Upper lobe of right lung (tissue), 1 donor: ENCODE results near the gene SF3B3. TPM values are rescaled to one million over a fixed set of nuclear protein-coding genes. Genes with fewer than 3 reads are reported as not detected.
A peak's percentile ranks its signal among the peaks of the same experiment; 100 is the strongest.

Experiments
- ATAC-seq: fragments of 200-7000 bp; cut with Tn5 transposase; one replicate; pipeline ENCODE4 v1.9.1; 2020; ENCODE audit warnings: mild to moderate bottlenecking, moderate library complexity
- DNase-seq: peaks from one replicate; pipeline ENCODE4 v3.0.0-alpha.2; 2020
- H3K27ac ChIP-seq: fragments of 200-600 bp; one replicate; pipeline ENCODE4 v1.8.0; 2022
- H3K27me3 ChIP-seq: fragments of 200-600 bp; one replicate; pipeline ENCODE4 v1.8.0; 2022; ENCODE audit warnings: mild to moderate bottlenecking
- H3K36me3 ChIP-seq: fragments of 200-600 bp; one replicate; pipeline ENCODE4 v1.8.0; 2022
- H3K4me1 ChIP-seq: fragments of 200-600 bp; one replicate; pipeline ENCODE4 v1.8.0; 2022
- H3K4me3 ChIP-seq: fragments of 200-600 bp; one replicate; pipeline ENCODE4 v1.8.0; 2022; ENCODE audit warnings: mild to moderate bottlenecking
- H3K9me3 ChIP-seq: fragments of 200-600 bp; one replicate; pipeline ENCODE4 v1.8.0; 2022
- intact Hi-C: fragments of 100-400 bp; cut with DNase I; formaldehyde crosslinking; loops from one replicate; pipeline ENCODE4 v1.11.0; 2022
- total RNA-seq: library from RNA; stranded (reverse); fragmentation: NEBNext Ultra II Directional; extraction: Animal tissue kit (Norgen Biotek cat#: 25700); gene quantifications from one replicate; pipeline ENCODE4 v1.2.1, GENCODE V29; 2021
- TF ChIP-seq, protein P1 (sequence below): fragments of 200-600 bp; IDR thresholded peaks from one replicate; pipeline ENCODE4 v1.8.0; 2022; ENCODE audit warnings: antibody characterized with exemption
- donor health status: DM: no; HTN: yes; CAD: no; lungs with severe emphysema.

The SF3B3 gene
- total RNA-seq, 1 donor from 2014 or later: 174 TPM

DNA sequence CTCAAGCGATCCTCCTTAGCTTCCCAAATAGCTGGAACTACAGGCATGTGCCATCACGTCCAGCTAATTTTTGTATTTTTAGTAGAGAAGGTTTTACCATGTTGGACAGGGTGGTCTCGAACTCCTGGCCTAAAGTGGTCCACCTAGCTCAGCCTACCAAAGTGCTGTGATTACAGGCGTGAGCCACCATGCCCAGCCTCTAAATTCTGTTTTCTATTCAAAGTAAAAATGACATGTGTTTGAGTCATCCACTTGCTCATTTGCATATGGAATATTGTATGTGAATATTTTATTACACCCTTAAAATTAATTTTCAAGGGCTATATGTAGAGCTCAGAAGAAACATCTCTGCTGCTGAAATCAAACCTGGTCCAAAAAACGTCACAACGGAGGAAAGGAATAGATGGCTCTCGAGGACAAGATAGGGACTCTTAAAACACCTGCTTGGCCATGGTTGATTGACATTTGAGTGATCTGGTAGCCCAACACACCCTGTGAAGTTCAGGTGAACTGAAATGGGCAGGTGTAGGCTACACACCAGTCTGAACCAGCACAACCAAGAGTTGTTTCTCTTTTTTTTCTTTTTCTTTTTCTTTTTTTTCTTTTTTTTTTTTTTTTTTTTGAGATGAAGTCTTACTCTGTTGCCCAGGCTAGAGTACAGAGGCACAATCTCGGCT is 51.1 kb downstream of the SF3B3 start:
- H3K4me3 ChIP-seq: no peak overlapping the region
- peaks cover 58% of the 10 kb centered on the region for H3K4me1 ChIP-seq
- H3K27ac ChIP-seq: peak overlapping the region; percentile 48
- ATAC-seq (no peak), DNase-seq (no peak)
- TF ChIP-seq, protein P1, sequence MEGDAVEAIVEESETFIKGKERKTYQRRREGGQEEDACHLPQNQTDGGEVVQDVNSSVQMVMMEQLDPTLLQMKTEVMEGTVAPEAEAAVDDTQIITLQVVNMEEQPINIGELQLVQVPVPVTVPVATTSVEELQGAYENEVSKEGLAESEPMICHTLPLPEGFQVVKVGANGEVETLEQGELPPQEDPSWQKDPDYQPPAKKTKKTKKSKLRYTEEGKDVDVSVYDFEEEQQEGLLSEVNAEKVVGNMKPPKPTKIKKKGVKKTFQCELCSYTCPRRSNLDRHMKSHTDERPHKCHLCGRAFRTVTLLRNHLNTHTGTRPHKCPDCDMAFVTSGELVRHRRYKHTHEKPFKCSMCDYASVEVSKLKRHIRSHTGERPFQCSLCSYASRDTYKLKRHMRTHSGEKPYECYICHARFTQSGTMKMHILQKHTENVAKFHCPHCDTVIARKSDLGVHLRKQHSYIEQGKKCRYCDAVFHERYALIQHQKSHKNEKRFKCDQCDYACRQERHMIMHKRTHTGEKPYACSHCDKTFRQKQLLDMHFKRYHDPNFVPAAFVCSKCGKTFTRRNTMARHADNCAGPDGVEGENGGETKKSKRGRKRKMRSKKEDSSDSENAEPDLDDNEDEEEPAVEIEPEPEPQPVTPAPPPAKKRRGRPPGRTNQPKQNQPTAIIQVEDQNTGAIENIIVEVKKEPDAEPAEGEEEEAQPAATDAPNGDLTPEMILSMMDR: no peak
- no peaks in the 10 kb centered on the region for H3K27me3 ChIP-seq
- peaks cover 34% of the 10 kb centered on the region for H3K36me3 ChIP-seq
- intact Hi-C loops: no loop called here
- H3K9me3 ChIP-seq: no peaks in the 10 kb centered on the region

DNA sequence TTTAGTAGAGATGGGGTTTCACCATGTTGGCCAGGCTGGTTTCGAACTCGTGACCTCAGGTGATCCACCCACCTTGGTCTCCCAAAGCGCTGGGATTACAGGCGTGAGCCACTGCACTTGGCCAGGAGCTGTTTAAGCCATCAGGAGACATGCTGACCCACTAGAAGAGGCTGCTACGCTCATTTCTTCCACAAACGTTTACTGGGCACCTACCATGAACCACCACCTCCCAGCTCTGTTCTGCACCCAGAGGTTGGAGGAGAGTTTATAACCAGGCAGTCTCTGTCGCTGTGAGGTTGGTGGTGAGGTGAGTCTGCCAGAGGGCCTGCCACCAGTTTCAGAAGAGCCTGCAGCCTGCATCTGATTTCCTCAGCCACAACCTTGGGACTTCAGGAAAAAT is 51.8 kb downstream of the SF3B3 start:
- H3K27me3 ChIP-seq: no peaks in the 10 kb centered on the region
- ATAC-seq: no peak
- TF ChIP-seq, protein P1: no peak
- H3K27ac ChIP-seq: no peak overlapping the region
- DNase-seq: no peak
- H3K9me3 ChIP-seq: no peaks in the 10 kb centered on the region
- H3K36me3 ChIP-seq: peaks cover 27% of the 10 kb centered on the region
- intact Hi-C loops: no loop called here
- no peak overlapping the region for H3K4me3 ChIP-seq
- H3K4me1 ChIP-seq: peaks cover 58% of the 10 kb centered on the region

DNA sequence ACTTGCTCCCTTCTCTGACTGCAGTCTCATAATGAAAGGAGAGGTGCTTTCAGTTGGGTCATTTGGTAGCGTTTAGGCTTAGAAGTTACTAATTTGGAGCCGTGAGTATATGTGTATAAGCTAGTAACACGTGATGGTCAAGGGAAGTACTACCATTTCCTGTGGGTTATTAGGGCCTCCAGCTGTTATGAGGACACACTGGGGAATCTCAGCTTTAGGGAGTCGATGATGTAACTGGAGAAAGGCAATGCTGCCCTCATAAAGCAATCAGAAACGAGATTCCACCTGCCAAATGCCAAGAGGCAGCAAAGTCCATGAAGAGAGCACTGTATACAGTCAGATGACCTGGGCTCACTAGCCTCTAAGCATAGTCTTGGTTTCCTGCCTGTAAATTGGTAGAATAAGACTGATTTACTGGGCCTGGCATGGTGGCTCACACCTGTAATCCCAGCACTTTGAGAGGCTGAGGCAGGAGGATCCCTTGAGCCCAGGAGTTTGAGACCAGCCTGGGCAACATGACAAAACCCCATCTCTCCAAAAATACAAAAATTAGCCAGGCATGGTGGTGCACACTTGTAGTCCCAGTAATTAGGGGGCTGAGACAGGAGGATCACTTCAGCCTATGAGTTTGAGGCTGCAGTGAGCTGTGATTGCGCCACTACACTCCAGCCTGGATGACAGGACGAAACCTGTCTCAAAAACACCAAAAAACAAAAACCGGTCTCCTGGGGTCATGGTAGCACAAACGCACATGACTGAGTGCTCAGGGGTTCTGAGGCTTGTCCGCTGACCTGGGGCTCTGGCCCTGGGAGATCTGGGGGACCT is 53.0 kb downstream of the SF3B3 start:
- ATAC-seq: peak; percentile 44
- intact Hi-C loops: no loop called here
- H3K27me3 ChIP-seq: no peaks in the 10 kb centered on the region
- H3K27ac ChIP-seq: peak overlapping the region; percentile 26
- H3K36me3 ChIP-seq: peaks cover 15% of the 10 kb centered on the region
- H3K4me3 ChIP-seq: no peak overlapping the region
- H3K9me3 ChIP-seq: no peaks in the 10 kb centered on the region
- DNase-seq: no peak
- TF ChIP-seq, protein P1: no peak
- H3K4me1 ChIP-seq: peaks cover 51% of the 10 kb centered on the region

DNA sequence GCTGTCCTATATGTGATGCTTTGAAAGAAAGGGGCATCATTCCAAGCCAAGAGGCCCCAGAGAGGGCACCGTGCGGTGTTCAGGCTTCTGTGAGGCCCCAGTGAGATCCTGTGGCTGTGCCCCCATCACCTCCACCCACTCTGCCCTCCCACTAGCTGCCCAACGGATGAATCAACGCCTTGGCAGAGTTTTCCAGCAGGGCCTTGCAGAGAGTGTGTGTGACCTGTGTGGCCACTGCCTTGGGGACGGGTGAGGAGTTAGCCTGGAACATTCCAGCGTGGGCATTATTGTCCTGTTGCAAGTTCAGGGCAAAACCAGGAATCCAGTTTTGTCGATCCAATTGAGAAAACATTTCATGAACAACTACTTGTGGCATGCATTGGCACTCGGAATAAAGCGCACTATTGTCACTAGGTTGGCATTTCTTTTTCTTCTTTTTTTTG is 53.7 kb downstream of the SF3B3 start:
- Histone ChIP-seq H3K4me1 (peaks cover 44% of the 10 kb centered on the region), H3K36me3 (peaks cover 8% of the 10 kb centered on the region), H3K27me3 (no peaks in the 10 kb centered on the region), H3K27ac (no peak overlapping the region), H3K9me3 (no peaks in the 10 kb centered on the region), H3K4me3 (no peak overlapping the region)
- ATAC-seq: peak; percentile 5
- TF ChIP-seq, protein P1: no peak
- intact Hi-C loops: no loop called here
- no peak for DNase-seq

DNA sequence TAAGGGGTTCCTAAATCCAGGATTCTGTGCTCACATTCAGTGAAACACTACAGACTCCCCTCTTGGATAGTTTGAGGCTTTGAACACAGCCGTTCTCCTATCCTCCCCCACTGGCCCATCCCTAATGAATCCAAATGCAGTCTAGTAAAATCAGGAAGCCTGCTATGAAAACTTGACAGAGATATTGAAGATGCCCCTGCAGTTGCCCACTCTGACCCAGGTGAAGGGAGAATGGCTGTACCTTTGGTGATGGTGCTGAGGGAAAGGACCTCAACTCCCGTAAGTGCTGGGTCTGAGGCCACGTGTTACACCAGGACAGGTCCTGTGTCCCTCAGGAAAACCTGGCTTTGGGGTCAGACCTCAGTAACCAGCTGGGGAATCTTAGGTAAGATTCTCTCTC is 54.4 kb downstream of the SF3B3 start:
- Histone ChIP-seq H3K36me3 (peaks cover under 1% of the 10 kb centered on the region), H3K4me3 (no peak overlapping the region), H3K27ac (no peak overlapping the region), H3K4me1 (peaks cover 37% of the 10 kb centered on the region), H3K9me3 (no peaks in the 10 kb centered on the region), H3K27me3 (no peaks in the 10 kb centered on the region)
- TF ChIP-seq, protein P1: no peak
- no peak for DNase-seq
- intact Hi-C loops: no loop called here
- ATAC-seq: no peak
